ENCODE measurements around the gene SSR4.

Gene SSR4

DNA sequence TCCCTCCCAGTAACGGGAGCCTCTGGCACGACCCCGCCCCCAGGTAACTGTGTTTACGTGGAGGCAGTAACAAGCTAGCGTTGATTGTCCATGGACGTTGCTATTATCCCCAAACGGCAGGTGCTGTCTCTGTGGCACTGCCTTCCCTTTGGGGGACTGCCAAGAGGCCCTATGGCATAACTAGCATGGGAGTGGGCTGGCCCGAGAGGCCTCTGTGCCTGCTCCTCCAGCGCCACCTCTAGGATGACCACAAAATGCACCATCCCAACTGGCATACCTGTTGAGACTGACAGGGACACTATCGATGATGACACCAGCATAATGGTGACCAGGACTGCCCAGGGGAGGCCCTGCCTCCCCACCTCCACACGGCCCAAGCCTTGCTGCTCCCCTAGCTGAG is 12.2 kb upstream of the SSR4 start:
- no peak for DNase-seq

DNA sequence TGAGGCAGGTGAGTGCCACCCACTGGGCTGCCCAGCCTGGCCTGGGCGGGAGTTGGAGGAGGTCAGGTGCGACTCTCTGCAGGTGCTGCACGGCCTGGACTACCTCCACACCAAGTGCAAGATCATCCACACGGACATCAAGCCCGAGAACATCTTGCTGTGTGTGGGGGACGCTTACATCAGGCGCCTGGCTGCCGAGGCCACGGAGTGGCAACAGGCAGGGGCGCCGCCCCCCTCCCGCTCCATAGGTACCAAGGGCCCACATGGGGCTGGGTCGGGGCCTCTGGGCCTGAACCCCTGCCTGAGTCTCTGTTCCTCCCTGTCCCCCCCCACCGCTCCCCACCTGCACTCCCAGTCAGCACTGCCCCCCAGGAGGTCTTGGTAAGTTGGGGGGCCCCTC is 11.6 kb upstream of the SSR4 start:
- no peak for DNase-seq

DNA sequence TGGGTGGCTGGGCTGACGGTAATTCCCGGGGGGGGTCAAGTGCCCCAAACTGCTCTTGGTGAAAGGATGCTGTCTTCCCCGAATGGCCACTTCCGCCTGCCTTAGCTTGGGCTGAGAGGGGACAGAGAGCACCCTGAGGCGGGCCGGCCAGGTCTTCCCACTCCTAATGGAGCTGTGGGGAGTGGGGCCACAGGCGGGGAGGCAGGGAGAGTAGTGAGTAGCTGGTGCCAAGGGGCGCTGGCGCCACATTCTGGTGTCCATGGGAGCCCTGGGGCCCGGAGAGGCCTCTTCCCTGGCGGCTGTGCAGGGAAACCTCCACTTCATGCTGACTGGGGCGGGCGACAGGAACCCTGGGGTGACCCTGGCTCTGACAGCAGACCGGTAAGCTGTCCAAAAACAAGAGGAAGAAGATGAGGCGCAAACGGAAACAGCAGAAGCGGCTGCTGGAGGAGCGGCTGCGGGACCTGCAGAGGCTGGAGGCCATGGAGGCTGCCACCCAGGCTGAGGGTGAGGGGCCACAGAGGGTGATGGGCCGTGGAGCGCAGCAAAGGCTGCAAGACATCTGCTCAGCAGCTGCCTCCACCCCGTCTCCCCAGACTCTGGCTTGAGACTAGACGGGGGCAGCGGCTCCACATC is 11.0 kb upstream of the SSR4 start:
- DNase-seq, result no peak

DNA sequence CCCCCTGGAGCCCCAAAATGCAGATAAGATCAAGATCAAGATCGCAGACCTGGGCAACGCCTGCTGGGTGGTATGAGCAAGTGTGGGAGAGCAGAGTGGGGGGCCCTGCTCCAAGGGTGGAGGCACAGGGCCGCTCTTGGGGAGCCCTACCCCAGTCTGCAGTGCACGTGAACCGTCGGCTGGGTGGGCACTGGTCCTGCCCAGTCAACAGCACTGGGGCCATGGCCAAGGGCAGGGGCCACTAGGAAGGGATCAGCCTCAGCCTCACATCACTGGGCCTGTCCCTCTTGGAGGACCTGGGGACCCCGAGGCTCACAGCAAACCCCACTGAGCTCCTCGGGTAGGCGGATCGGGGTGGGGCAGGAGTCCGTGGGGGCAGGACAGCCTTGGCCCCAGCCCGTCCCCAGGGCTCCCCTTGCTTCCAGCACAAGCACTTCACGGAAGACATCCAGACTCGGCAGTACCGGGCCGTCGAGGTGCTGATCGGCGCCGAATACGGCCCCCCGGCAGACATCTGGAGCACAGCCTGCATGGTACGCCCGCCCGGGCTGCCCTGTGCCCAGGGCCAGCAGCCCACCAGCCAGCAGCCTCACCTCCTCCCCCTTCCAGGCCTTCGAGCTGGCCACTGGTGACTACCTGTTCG is 10.0 kb upstream of the SSR4 start:
- DNase-seq, result no peak

DNA sequence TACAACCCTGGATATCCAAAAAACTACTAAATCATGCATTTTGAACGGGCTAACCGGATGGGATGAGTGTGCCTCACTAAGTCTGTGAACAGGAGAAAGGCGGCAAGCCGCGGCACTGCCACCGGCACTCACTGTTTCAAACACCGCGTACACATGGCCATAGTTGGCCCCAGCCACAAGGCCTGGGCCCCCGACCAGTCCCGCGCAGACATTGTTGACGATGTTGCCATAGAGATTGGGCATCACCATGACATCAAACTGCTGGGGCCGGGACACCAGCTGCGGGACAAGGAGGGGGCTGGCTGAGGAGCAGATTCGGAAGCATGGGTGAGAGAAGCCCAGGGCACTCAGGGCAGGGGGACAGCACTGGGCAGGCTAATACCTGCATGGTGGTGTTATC is 7.8 kb upstream of the SSR4 start:
- DNase-seq, result no peak

DNA sequence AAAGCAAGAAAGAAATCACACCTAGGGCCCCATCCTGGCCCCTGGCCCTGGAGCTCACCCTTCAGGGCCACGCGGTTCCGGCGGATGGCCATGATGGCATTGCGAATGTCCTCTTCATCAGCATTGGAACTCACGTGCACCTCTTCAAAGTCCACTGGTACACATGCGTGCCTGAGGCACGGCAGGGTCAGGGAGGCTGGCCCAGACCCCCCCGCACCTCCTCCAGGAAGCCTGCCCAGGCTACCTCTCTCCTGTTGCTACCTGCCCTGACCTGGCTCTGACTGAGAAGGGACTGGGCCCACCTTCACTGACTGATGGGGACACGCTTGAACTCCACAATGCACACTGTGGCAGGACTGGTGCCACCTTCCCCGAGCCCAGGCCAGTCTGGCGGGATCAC is 4.8 kb upstream of the SSR4 start:
- no peak for DNase-seq

DNA sequence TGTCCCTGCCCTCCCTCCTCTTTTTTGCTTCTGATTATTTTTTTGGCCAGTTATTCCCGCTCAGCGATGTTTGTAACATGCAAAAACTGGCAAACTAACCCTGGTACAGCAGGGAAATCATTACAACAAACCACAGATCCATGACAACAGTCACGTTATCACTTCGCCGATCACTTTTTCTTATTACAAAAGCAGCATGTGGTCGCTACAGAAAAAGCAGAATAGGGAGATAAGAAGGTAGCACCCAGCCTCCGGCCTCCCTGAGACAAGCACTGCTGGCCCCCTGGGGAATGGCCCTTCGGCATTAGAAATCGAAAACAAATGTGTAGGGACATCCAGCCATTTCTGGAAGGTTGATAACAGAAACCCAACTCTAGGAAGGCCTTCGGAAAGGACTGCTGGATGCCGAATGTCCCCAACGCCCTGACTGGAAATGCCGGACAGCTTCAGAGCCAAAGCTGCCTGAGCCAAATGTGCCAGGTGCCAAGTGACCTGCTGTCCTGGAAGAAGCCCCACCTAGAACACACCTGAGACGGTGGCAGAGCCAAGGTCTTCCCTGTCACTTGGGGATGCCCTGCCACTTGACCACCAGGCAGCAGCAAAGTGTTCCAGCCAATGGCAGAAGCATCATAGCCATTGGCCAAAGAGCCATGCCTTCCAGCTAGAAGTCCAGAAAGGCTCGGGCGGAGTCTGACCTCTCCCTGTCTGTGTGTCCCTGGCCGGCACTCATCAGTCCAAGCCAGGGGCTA is 3.2 kb upstream of the SSR4 start:
- no peak for DNase-seq

DNA sequence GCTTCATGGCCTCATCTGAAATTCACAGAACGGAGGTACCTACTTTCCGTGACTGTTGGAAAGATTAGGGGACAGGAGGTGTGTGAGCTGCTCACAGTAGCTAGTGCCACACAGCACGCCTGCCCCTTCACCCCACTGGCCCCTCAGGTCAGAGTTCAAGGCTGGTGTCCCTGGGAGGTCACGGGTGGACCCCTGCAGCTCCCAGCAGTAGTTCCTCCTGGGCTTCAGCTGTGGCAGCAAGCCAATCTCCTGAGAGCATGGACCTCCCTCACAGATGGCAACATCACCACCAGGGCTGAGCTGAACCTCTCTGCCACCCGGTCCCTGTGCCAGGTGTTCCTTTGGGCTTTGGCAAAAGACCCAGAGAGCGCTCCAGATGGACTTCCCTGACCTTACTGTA is 2.1 kb upstream of the SSR4 start:
- DNase-seq, result no peak

DNA sequence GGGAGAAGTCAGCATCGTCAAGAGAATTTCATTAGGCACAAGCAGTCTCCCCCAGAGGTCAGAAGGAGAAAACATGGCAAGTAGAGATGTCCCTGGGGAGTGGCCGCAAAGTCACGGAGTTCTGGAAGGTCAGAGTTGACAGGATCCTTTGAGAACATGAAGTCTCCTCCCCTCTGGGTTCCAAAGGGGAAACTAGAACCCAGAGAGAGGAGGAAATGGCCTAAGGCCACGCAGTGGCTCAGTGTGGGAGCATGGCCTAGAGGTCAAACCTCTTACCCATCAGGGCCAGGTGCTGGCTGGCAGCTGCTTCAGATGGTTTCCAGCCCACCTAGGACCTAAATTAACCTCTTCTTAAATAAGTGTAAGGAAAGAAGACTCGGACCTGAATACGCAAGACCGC is 1.2 kb upstream of the SSR4 start:
- DNase-seq, result peak; percentile 13

DNA sequence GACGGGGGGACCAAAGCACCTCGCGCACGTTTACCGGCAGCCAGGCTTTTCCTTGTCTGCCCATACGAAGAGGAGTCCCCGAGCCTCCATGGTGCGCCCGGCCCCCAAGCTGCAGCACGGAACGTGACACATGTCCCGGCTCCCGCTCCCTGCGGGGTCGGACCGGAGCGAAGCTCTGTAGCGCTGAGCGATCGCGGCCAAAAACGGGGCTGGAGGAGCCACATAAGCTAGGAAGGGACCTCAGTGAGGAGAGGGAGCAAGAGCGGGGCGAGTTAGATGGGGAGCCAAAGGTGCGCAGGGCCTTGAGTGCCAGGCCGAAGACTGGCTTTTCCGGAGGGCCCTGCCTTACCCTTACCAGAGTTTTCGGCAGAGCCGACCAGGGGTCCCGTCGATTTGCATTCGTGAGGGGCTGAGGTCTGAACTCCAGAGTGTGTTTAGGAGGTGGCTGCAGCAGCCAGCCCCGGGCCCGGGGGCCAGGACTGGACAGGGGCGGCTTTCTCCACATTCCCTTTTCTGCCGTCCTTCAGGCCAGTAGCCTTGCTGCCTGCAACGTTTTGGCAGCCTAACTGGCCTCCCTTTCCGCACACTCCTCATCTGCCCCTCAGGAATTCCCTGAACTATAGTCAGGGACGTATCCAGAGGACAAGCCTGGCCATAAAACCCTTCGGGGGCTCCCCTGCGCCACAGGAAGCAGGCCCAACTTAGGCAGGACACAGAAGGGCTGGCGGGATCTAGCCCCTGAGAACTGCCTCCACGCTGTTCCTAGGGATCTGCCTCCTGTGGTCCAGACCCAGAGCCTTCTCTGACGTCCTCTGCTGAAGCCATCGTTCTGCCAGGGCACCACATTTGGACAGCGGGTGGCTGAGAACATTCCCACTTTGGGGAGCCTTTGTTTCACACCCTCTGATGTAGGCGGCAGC is 689 bp downstream of the SSR4 start:
- peak; percentile 7 for DNase-seq

DNA sequence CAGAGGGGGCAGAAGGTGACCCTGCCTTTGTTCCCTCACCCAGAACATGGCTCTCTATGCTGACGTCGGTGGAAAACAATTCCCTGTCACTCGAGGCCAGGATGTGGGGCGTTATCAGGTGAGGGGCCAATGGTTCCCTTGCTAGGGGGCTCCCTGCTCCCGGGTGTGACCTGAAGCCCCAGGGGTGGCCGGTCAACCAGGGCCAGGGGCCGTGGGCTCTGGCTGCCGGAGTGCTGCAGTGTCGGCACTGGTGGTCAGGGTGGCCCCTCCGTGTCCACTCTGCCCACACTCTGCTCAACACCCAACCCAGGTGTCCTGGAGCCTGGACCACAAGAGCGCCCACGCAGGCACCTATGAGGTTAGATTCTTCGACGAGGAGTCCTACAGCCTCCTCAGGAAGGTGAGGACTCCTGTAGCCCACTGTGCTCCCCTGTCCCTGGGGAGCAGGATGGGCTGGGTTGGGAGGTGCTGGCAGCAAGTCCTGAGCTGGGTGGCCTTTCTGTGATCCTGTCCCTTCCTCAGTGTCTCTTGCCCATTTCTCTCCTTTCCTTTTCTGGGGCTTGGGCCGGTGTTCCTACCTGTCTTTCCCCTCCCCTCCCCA is 3.0 kb downstream of the SSR4 start:
- no peak for DNase-seq

DNA sequence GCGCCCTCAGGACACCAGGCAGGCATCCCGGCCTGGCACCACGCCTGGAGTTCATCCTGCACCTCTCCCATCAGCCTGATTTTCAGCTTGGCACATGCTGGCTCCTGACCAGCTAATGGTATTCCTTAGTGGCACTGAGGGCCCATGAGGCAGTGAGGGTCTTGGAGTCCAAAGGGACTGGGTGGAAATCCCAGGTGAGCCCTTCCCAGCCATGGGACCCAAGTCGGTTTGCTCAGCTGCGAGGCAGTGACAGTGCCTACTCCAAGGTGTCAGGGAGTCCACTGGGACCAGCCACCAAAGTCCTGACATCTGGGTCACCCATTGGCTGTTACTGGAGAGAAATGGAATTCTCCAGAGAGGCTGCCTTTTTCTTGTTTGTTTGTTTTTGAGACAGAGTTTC is 4.9 kb downstream of the SSR4 start:
- DNase-seq, result no peak

DNA sequence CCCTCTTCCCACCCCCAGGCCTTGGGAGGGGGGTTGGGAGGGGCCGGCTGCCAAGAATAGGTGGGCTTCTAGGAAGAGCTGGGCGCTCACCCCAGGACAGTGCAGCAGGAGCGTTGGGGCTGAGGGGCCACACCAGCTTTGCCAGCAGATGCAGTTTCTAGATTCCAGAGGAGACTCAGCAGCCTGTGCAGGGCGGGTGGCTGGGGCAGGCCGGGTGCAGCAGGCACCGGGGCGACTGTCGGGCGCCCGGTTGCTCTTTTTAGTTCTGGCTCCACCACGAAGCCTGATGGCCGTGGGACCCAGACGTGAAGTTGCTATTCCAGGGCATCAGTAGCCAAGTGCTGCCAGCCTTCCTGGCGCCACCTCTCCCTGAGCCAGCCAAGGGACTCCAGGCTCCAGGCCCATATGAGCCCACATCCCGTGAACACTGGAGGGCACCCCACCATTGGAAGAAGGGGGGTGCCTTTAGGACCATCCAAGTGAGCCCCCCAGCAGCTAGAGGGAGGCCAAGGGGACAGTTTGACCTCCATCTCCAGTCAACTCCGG is 5.8 kb downstream of the SSR4 start:
- no peak for DNase-seq

DNA sequence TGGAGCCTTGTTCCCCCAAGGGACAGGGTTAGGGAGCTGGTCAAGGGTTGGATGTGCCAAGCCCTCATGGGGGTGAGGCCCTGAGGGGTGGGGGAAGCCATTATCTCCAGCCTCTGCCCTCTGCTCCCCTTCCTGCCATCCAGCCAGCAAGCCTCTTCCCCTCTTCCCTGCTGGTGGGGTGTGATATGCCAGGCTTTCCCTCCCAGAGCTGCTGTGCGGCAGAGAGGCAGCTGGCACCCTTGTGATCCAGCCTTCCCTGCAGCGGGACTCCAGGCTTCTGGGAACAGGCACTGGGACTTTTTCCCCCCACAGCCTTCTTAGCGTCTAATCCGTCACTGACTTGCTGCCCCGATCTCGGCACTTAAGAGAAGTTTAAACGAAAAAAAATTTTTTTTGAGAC is 6.3 kb downstream of the SSR4 start:
- DNase-seq, result no peak

DNA sequence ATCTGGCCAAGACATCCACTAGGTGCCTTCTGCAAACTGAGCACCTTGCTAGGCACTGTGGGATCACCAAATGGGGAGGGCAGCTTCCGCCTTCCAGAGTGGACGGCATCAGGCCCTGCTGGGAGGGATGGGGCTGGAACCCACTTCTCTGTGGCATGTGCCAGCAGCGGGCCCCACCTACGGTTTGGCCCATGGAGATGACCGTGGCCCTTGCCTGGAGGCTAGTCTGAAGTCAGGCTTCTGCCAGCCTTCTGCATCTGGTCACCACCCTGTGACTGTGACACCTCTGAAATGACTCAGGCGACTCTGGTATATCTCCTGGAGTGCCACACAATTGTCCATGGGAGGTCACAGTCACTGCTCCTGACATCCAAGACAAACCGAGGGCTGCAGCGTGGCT is 7.2 kb downstream of the SSR4 start:
- DNase-seq, result no peak

DNA sequence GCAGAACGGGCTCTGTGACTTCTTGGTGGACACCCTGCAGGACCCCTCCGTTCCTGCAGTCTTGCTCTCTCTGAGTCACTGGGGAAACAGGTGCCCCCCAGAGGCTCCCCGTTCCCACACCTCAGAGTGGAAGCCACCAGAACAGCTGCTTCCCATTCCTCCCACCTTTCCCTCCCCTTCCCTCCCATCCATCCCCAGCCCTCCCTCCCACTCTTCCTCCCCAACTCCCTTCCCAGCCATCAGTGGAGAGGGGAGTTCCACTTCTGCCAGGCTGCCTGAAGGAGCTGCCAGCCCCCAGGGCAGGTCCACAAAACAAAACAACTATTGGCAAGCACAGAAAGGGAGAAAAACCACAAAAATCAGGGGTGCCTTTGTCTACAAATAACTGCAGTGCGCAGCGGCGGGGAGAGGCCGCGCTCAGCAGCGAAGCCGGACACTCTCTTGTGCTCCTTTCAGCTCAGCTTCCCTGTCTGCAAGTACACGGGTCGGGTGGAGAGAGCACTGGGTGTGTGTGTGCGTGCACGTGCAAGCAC is 8.1 kb downstream of the SSR4 start:
- DNase-seq, result no peak

DNA sequence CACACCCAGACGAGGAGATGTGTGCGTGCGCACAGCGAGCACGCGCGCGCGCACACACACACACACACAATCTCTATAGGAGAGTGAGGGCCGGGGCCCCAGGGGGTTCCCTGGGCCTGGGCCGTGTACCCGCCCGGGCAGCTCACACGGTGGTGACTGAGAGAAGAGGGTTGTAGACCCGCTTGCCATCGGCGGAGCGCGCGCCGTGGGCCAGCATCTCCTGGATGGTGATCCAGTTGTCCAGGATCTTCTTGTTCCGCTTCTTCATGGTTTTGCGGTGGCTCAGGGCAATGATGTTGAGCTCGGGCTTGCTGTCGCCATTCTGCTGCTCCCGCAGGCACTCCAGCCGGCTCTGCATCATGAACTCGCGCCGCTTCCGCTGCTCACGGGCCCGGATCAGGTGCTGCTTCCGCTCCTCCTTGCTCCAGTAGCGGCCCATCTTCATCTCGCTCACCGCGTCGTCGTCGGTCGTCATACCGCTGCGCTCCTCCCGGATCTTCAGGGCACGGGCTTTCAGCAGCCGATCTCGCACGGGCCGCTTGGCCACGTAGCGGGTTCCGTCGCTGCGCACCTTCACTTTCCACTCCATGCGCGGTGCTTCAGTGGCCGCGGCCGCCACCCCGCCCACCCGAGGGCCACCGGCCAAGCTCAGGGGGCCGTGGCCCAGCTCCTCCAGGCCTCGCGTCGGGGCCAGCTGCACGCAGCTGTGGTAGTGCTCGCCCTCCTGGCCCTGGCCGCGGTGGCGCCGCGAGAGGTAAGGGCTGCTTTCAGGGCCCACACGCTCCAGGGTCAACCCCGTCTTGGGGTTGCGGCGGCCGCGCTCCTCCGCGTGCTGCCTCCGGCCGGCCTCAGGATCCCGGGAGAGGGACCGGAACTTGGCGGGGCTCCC is 9.0 kb downstream of the SSR4 start:
- DNase-seq, result no peak

DNA sequence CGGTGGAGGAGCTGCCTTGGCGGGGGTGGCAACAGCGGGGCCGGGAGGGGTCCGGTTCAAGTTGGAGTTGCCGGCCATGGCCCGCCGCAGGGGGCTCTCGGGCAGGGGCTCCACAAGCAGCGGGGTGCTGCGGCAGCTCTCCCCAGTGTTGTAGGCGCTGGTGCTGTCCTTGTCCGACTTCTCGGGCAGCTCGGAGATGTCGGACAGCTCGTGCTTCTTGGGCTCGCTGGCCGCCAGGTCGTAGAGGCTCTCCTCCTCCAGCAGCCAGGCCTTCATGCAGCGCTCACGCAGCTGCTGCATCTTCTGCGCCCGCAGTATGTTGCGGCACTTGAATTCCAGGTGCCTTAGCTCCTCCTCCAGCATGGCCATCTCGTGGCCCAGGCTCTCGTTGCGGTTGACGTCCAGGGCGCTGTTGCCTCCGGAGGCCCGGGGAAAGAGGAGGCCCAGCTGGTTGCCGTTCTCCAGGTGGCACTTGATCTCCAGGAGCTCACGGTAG is 9.7 kb downstream of the SSR4 start:
- DNase-seq, result no peak

DNA sequence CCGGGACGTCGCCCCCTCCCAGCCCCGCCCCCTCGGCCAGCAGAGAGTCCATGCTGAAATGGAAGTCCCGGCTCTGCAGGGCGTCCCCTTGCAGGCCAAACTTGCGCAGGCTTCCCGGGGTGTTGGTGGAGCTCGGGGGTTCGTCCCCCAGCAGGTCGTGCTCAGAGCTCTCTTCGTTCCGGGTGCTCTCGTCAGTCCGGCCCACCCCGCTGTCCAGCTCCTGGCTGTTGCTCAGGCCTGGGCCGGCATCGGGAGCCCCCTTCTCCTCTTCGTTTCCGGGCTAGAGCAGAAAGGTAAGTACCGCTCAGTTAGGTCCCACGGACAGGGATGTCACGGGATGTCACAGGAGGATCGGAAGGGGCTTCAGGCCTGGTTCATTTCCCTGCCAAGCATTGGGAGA is 10.2 kb downstream of the SSR4 start:
- no peak for DNase-seq

DNA sequence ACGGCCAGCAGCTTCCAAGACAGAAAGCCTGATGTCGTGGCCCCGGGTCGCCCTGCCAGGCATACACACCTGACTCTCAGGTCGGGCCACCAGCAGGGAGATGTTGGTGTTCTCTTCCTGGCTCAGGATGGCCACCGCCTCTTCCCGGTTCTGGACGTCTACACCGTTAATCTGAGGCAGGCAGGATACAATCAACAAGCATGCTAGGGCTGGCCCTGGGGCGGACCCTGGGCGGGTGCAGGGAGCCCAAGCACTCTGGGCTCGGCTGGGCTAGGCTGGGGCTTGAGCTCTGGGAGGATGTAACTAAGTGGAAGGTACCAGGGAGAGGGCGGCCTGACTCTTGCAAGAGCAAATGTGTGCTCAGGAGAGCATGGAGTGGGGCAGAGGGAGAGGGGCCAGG is 11.0 kb downstream of the SSR4 start:
- no peak for DNase-seq

DNA sequence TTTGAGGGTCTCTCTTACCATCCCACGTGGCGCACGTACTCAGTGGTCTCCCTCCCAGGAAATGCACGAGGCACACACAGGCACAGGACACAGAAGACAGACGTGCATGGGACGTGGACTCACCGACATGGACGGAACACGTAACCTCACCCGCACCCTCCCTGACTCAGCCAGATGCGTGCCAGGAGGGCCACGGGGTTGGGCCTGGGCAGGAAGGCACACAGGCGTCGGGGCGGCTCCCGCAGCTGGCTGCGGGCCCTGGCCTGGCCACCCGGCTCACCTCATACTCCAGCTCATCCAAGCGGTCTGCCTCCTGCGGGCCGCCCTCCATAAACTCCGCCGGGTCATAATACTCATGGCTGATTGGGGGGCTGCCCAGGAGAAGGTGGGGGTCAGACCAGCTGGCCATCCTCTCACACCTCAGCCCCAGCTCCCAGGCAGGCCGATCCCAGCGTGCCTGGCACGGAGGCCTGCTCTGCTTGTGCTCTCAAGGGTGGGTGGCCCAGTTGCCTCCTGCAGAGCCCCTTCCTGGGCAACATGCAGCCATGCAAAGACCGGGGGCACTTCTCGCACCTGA is 12.6 kb downstream of the SSR4 start:
- DNase-seq, result no peak

Measured in EL (cell line).